ENCODE data around the gene RNF17.

Gene RNF17

DNA sequence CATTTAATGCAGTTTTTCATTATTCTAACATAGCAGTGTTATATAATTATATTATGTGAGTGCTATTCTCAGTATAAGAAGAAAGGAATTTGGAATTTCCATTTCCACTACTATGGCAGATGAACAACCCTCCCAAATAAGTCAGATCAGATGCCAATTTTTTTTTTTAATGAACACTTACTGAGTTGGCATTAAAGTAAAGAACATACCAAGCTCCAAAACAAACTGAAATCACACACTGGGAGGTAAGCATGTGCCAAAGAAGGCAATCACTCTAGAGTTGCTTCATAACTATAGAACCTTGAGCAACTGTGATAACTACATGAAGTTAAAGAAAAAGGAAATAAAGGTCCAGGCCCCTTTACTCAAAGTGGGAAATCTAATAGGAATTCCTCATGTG lies 90.3 kb downstream of the RNF17 start:
- DNase-seq (ENCODE audit: low read depth), result no peak

DNA sequence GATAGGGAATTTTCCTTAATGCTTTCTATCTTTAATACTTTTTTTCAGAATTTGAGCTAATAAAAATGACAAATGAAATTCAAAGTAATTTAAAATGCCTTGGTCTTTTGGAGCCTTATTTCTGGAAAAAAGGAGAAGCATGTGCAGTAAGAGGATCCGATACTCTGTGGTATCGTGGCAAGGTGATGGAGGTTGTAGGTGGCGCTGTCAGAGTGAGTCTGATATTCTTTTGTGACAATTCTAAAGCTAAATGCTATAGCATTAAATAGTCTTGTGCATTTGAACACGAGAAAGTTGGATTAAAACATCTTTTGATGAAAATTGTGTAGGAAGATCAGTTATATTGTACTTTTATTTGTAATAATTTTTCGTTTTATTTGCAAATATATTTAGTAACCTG lies 95.0 kb downstream of the RNF17 start:
- DNase-seq (ENCODE audit: low read depth), result no peak

DNA sequence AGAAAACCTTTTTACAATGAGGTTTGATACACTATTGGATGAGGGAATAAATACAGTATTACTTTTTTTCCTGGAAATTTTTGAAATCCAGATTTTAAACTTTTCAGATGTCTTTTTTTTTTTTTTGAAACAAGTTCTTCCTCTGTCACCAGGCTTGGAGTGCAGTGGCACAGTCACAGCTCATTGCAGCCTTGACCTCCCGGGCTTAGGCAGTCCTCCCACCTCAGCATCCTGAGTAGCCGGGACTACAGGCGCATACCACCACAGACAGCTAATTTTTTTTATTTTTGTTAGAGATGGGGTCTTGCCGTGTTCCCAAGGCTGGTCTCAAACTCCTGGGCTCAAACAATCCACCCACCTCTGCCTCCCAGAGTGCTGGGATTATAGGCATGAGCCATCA lies 96.8 kb downstream of the RNF17 start:
- no peak for DNase-seq (ENCODE audit: low read depth)

DNA sequence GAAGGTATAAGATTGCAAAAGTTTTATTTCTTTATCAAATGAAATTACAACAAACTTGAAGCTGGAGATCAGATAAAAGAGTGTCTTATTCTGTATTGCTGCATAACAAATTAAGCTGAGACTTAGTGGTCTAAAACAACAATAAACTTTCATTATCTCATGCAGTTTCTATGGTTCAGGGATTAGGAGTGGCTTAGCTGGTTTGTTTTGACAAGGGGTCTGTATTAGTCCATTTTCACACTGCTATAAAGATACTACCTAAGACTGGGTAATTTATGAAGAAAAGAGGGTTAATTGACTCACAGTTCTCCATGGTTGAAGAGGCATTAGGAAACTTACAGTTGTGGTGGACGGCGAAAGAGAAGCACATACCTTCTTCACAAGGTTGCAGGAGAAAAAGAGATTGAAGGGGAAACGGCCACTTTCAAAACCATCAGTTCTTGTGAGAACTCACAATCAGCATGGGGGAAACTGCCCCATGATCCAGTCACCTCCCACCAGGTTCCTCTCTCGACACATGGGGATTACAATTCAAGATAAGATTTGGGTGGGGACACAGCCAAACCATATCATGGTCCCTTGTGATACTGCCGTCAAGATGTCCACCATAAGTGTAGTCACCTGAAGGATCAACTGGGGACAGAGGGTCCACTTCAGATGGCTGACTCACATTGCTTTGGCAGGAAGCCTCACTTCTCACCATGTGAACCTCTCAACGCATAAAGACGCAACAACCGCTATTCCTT lies 97.8 kb downstream of the RNF17 start:
- no peak for DNase-seq (ENCODE audit: low read depth)

DNA sequence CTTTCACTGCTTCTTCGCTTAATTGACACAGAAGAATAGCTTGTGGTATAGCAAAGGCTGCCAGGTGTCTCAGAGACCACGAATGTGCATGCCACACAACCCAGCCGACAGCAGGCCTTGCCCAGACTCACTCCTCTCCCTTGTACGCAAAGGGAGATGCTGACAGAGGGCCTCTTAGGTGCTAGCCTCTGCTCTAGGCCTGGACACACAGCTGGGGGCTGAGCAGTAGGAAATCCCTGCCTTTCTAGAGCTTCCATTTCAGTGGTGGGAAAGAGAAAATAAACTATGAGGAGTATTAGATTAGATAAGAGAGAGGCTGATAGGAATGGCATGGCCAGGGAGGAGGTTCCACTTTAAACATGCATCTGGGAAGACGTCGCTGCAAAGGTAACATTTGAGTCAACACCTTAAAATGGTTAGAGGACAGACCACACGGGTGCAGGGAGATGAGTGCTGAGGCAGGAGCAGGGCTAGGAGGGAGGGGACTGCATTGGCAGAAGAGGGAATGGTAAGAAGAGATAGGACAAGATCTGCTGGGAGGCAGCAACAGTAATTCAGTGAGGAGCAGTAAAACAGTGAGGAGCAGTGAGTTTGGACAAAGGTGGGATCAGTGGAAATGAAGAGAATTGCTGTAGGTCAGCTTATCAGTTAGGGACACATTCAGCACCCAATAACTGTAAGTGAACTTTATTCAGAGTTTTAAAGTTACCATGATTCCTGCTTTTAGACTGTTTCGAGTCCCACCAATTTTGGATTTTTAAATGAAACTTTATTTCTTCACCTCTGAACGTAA lies 100.0 kb downstream of the RNF17 start:
- DNase-seq (ENCODE audit: low read depth), result no peak

DNA sequence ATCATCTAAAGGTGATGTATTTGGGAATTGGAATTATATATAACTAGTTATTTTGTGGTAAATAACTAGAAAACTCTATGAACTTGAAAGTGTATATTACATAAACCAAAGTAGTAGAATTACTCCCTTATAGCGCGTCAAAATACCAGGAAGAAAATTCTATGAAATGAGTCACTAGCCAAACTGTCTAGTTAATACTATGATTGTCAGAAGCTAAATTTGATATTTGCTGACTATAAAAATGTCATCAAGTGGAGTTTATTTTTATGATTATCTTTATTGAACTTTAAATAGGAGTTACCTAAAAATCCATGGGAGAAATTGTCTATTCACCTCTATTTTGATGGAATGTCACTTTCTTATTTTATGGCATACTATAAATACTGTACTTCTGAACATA lies 100.6 kb downstream of the RNF17 start:
- DNase-seq (ENCODE audit: low read depth), result no peak

DNA sequence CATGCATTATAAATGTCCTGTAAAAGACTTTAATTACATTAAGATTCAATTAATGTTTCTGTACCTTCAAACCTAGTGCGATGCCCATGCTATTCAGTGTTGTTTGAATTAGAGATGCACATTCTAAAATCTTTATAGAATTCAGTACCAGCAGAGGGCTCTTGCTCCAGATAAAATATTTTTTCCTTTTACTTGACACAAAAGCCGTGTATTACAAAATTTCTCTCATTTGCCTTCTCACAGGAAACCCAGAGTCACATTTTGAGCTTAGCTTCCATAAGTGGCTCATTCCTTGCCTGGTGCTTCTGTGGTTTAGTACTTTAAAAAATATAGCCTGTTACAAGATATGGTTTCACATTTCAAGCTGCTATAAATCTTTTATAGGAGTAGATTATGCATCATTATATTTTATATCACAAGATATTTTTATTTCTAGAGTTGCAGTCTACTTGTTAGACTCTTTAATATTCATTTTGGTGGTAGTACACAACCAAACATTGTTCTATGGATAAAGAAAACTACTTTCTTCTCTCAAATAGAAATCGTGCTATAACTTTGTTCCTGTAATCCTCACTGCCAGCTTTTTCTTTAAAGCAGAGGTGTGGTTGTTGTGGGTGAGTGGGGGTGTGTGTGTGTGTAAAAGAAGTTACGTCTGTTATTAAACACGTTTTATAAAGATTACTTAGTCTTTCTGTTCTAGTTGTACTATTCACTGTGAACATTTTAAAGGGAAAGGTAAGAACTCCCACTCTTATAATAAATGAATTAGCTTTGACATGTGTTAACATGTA lies 101.4 kb downstream of the RNF17 start:
- DNase-seq (ENCODE audit: low read depth), result no peak

DNA sequence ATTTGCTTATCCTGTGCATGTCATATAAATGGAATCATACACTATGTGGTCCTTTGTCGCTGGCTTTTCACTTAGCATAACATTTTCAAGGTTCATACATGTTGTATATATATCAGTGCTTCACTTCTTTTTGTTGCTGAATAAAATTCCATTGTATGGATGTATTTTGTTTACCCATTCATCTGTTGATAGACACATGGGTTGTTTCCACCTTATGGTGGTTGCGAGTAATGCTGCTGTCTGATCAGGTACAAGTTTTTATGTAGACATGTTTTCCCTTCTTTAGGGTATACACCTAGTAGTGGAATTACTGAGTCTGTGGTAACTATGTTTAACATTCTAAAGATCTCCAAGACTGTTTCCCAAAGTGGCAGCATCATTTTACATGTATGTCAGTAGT lies 102.5 kb downstream of the RNF17 start:
- DNase-seq (ENCODE audit: low read depth), result no peak

DNA sequence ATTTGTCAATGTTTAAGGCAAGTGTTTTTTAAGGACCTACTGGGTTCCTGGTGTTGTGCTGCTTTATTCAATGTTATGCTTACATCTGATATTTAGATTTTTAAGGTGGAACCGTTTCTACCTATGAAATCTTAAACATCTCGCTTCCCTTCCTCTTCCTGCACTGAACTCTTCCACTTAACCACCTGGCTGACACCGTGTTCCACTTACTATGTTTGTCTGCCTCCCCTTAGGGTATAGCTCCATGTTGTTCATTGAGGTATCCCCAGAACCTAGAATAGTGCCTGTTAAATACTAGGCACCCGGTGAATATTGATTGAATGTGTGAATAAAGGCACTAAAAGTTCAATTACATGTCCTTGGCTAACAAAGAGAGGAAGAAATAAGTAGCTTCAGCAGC lies 104.9 kb downstream of the RNF17 start:
- no peak for DNase-seq (ENCODE audit: low read depth)

DNA sequence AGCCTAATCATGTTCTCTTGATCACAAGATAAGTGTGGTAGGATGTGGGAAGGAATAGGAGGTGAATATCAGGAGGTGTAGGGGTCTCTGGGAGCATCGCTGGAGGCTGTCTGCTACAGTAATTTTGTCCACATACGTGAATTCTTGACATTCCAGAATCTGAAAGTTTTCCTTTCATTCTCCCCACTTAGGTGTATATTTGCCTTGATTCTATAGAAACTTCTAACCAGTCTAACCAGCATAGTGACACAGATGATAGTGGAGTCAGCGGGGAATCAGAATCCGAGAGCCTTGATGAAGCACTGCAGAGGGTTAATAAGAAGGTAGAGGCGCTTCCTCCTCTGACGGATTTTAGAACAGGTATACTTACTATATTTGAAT lies 106.4 kb downstream of the RNF17 start:
- no peak for DNase-seq (ENCODE audit: low read depth)

DNA sequence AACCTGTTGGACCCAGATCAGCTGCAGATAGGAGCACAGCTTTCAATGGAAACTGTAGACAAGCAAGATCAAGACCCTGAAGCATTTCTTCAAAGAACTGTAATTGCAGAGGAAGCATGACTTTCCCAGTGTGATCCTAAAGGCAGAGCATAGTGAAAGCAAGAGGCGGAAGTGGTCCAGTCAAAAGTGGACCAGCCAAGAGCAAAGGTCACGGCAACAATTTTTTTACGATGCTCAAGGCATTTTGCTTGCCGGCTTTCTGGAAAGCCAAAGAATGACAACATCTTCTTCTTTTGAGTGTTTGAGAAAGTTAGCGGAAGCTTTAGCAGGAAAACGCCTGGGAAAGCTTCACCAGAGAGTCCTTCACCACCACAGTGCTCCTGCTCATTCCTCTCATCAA lies 111.6 kb downstream of the RNF17 start:
- no peak for DNase-seq (ENCODE audit: low read depth)

DNA sequence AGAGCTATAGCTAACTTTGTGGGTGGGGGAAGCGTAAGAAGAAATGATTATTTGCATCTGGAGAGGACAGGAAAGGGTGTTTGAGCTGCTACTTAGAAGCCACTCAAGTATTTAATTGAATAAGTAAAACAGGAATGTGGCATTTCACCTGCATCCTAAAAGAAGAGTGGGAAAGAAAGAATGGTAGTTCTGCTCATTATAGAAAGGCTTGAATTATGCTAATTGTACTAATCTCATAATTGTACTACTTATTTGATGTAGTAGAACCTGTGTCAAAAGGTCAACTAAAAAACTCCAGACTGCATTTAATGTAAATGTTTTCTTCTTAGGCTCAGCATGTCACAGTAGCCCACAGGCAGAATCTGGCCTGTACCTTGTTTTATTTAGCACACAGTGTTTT lies 113.6 kb downstream of the RNF17 start:
- no peak for DNase-seq (ENCODE audit: low read depth)

DNA sequence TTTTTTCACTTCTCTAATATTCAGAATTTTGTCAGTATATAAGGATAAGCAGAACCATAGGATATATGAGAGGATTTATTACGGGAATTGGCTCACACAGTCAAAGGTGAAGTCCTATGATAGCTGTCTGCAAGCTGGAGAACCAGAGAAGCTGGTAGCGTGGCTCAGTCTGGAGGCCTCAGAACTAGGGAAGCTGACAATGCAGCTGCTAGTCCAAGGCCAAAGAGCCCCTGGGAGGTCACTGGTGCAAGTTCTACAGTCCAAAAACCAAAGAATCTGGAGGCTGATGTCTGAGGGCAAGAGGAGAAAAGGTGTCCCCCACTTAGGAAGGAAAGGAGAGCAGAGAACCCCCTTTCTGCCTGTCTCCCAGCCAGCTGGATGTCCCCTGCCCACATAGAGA lies 114.4 kb downstream of the RNF17 start:
- DNase-seq (ENCODE audit: low read depth), result no peak

DNA sequence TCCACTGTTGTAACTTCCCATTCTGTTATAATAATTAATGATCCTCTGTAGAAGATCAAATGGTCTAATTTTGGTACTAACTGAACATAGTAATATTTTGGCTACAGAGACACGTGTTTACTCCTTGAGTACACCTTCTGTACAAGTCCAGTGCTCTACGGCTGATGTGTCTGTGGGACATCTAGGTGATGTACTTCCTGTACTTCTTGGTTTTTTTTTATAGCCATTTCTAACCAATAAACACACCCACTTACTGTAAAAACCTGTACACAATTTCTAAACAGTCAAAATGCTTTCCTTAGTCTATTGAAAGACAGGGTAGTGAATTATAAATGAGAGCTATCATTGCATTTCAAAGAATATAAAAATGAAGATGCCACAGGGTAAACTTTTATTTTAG lies 118.7 kb downstream of the RNF17 start:
- DNase-seq (ENCODE audit: low read depth), result no peak

DNA sequence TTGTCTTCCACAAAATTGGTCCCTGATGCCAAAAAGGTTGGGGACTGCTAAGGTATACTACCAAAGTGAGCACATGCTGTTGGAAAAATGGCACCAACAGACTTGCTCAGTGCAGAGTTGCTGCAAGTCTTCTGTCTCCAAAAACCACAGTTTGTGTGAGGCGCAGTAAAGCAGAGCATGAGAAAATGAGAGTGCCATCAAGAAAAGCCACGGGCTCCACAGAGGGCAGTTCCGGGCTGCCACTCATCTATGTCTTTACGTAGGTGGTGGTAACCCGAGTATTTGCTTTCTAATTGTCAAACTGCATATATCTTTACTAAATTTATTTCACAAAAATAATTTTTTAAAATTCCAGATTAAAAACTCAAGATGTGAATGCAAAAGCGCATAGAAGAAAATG lies 123.8 kb downstream of the RNF17 start:
- DNase-seq (ENCODE audit: low read depth), result no peak

DNA sequence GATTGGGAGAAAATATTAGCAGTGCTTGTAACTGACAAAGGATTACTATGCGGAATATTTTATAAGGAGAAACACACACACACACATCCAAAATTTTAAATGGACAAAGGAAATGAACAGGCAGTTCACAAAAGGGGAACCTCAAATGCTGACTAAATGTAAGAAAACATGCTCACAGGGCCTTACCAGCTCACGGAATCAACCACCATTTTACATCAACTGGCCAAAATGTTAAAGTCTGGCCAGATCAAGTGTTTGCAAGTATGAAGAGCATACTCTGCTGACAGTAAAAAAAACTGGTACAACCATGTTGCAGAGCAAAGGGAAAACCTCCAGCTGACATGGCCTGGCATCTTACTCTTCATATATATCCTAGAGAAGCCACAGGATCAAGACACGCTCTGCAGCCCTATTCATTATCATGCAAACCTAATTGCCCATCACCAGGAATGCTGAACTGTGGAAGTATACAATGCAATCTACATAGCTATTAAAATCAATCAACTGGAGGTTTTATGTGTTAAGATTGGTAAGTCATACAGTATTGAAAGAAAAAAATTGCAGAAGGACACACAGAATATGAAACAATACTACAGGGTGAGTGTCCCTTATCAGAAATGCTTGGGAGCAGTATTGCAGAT lies 124.4 kb downstream of the RNF17 start:
- DNase-seq (ENCODE audit: low read depth), result no peak

DNA sequence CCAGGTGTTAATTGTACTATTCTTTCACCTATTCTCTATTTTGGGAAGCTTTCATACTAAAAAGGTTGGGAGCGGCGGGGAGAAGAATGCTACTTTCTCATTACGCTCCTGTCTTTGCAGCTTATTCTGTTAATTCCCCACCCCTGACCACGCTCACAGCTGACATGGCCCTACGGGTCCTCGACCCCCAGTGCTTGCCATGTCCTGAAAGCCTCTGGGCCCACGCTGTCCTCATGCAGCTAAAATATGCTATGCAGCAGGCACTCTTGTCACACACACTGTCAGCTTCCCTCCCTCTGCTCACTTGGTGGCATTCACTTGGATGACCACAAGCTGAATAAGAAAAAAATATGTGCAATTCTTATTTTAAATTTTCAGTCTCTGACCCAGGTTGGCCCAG lies 126.3 kb downstream of the RNF17 start:
- DNase-seq (ENCODE audit: low read depth), result no peak

DNA sequence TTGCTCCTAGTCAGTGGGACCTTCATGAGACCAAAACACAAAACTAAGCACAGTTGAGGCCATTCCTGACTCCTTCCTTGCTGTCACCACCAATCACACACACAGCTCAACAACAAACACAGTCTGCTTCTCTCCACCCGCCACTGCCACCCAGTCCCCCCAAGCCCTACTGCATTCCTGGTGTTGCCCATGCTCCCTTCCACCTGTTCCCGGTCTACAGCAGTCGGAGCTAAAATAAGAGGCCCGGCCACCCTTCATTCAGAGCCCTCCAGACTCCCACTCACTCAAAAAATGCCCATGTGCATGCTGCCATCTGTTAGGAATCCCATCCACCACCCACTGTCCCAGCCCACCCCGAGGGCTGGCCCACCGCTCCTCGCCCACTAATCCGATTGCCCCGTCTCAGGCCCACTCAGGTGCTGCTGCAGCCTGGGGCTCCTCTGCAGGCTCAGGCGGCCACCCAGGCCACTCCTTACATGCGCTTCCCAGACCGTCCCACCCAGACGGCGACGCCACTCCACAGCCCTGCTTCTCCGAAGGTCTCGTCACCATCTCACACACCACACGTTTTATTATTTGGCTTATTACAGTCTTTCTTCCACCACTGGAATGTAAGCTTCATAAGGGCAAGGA lies 127.6 kb downstream of the RNF17 start:
- no peak for DNase-seq (ENCODE audit: low read depth)

DNA sequence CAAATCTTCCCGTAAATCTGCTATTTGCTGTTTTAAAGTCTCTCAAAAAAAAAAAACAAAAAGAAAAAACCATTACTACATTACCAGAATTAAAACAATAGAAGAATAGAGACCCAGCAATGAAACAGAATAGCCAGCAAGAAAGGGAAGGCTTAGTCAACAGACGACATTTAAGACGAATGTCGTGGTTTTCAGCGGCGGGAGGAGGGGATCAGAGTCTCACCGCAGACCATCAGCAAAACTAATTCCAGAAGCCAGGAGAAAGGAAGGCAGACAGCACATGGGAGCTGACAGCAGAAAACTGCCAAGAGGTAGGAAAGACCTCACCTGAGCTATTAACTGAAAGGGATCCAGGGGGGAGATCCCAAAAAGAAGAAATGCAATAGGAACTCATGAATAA lies 128.9 kb downstream of the RNF17 start:
- no peak for DNase-seq (ENCODE audit: low read depth)

DNA sequence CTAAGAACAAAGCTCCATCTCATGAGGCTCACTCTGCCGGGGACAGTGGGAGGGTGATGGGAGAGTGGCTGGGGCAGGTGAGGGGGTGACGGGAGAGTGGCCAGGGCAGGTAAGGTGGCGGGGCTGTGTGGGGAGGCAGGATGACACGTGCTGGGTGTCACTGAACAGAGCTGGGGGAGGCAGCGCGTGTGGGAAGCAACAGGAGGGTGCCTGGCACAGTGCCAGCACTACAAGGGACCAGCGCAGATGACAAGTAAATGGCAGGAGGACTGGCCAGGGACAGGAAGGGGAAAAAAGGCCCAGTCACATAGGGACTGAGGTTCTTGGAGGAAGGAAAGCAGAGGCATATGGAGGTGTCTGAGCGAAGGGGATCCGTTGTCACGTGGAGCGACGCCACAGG lies 129.9 kb downstream of the RNF17 start:
- no peak for DNase-seq (ENCODE audit: low read depth)

DNA sequence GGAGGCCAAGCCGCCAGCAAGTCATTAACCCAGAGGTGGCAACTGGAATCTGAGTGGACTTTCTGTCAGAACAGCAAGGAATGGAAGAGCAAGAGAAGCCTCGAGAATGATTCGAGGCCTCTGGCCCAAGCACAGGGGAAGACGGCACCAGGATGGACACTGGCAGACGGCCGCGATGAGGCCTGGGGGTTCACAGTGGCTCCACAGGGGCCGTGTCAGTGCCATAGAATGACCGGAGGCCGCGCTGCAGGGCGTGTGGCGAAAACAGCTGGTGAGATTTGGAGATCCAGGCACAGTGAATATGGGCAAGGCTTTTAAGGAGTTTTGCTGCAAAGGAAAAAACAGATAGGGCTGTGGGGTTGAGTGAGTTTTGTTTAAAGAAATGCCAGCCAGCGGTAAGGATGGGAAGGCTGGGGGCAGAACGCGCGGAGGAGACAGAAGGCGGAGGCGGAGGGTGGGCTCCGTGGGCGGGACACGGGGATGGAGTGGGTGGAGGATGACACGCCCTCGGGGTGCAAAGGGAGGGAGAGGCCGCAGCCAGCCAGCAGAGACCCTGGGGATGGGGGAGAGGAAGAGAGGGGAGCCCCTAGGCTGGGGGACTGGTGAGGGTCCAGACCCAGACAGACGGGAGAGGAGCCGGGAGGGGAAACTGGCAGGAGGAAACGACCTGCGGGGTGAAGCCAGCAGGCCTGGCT lies 130.5 kb downstream of the RNF17 start:
- no peak for DNase-seq (ENCODE audit: low read depth)

DNA sequence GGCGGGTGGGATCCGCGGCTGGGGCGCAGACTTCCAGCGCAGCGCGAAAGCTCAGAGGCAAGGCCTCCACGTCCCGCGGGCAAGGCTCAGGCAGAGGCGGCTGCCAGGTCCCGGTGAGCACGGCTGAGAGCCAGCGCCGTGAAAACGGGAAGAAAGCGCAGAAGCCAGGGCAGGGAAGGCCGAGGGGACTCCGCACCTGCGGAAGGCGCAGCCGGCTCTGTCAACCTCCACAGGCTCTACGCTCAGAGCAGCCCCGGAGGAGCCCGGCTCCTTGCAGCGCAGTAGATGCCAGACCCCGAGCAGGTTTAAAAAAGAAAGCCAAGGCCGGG lies 131.0 kb downstream of the RNF17 start:
- no peak for DNase-seq (ENCODE audit: low read depth)
